UCSD-AML1 (cell line): ENCODE results near the gene GRIK2.

ENCODE experiments used
- DNase-seq: peaks from one replicate; lab custom pipeline; 2025; ENCODE audit not compliant: unreplicated experiment; lab: John Stamatoyannopoulos, UW

Gene GRIK2

DNA sequence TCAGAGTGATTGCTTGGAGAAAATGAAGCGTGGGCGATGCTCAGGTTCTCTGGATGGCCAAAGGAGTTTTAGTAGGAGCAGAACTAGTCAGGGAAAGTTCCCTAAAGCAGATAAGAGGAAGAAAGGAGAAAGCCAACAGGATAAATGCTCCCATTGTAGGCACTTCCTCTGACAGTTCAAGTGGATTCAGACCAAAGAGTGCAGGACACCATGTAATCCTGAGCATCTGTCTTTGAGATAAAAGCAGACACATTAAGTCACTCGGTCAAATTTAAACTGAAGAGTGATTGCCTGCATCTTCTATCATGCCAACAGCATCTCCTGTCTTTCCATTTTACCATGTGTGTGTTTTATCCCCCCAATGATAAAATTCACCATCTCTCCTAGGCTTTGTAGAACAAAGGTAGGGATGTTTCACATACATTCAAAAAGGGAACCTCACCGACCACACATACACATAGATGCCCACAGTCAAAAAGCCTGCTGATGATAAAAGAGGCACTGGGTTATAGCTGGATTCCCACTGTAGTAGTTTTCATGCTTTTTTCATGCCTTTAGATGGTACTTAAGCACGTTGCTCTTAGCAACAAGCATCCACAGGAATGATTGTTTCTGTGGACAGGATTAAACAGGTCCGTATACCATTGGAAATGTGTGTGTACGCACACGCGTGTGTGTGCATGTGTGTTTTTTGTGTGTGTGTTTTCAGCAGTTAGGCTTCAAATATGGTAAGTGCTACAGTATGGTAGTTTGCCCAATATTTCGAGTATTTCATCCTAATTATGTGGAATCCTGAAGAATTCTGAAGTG lies 7.0 kb downstream of the GRIK2 start:
- DNase-seq = no peak

DNA sequence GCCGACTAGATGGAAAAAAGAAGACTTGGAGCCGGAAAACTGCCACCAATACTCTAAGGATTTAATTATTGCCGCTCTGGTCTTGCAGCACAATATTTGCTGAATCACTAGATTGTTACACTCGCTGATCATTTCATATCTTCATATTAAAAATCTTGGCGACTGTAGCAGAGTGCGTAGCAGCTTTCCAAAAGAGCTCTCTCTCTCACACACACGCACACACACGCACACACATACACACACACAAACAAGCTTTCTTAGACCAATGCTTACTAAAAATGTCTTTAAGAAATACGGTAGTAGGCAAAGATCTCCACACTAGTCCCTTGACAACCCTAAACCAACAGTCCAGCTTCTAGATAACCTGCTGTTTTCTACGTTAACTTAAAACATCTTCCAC lies 7.7 kb downstream of the GRIK2 start:
- no peak for DNase-seq

DNA sequence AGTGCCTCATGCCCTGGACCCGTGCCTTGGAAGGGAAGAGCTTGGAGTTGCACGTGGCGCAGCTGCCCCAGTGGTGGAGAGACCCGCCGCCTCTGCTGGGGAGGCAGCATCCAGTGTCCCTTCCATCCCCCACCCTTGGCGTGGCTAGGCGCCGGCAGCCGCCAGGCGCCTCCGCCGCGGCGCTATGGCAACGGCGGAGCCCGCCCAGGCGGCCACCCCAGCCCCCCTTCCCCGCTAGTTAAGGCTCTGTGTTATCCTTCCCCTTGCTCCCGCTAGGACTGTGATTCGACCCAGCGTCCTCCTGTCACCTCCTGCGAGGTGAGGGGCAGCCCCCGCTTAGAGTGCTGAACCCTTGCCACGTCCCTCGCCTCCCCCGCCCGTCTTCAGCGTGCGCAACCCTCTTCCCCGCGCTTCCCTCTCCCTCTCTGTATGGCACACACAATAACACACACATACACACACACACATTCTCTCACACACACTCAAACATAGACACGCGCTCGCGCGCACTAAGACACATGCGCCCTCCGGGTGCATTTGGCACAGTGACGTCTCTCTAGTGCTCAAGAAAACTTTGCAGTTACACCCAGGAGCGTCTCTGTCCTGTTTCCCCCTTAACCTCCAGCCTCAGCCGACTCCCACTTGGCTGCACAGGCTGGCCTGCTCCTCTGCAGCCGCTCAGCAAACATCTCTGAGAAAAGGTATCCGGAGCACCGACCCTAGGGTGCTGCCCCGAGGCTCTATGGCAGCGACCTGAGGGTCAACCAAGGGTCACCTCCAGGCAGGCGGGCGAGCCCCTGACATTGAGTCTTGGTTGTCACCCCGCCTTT lies 8.5 kb downstream of the GRIK2 start:
- DNase-seq = no peak

- no peak for DNase-seq
Measured at GRCh38 chr6:101402622-101403031, 9.1 kb downstream of the GRIK2 start.

DNA sequence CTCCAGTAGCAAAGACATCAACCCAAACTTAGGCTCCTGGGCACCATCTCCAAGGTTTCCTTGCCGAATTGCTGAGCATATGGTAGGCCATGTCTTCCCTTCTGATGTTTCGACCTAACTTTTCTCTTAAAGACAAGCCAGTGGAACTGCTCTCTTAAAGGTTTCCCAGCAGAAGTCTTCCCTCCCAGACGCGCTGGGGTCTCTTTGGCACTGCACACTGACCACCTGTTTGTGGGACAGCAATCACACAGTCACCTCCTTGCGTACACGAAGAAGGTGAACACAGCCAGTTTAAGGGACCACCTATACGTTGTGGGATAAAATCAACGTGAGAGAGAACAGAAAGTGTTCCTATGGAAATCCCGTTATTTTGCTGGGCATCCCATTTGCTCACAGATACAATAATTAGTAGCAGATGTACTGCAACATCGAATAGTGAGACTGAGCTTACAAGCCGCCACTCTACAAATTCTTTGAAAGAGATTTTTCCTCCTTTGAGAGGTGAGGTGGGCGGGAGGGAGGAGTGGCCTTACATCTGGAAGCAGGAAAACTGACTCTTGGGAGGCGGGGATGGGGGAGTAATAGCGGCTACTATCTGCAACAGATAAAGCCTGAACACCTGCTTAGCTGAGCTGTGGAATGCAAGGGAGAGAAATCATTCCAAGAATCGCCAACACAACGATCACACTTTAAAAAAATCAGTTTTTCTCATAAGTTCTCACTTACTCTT lies 9.9 kb downstream of the GRIK2 start:
- DNase-seq = no peak

DNA sequence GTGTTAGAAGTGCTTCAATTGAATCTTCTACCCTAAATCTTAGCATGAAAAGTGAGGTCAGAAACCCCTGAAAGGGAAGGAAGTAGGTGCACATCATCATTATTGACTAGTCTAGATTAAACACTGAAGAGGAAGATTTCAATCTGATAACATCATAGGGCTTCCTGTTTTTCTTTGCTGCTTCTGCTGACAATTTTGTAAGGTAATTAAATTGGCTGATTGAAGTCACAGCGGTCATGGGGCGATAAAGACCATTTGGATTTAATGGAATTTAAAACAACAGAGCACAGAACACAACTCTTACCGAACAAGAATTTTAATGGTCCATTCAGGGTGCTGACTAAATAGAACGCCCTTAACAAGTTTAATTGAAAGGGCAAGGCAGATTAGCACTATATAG lies 11.3 kb downstream of the GRIK2 start:
- DNase-seq = no peak

DNA sequence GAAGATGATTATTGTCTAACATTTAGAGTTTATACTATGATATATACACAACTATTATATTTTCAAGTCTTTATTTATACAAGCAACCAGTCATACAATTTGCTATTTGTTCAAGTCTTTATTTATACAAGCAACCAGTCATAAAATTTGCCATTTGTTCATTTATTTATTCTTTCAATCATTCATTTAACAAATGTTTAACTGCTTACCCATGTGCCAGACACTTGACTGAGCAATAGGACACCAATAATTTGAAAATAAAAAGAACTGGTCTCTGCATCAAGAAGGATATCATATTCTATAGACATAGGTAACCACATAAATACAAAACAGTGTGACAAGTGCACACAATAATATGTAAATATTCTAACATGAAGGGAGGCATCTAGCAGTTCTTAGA lies 20.3 kb downstream of the GRIK2 start:
- no peak for DNase-seq

DNA sequence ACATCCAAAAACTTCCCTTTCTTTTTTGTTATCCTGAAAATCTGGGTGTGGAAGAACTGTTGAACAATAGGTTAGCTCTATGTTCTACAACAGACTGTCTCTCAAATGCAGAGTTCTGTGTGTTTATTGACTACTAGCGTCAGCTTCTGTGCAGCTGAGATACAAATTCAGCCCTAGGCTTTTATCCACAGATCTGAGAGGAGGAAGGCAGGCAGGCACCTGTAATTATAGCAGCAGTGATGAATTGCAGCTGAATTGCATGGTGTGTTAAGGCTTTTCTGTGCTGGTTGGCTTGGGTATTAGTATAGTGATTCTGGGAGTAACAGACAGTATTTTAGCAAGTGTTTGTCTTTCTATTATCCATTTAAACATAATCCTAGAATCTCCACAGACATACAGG lies 24.4 kb downstream of the GRIK2 start:
- DNase-seq = no peak

DNA sequence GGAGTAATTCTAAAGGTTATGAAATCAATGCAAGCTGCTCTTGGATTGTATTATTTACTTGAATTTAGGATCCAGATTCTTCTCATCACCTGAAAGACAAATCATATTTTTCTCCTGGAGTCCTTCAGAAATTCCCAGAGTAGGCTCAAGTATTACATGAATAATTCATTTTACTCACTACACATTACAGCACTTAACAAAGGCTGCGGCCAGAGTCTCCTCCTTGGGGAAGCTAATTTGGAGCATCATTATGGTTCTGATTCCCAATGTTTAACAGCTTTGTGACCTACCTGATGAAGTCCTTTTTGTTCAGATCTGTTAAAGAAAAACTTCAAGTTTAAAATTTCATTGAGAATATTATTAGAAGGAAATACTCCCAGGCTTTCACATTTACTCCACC lies 28.7 kb downstream of the GRIK2 start:
- DNase-seq = no peak

GRCh38 chr6:101422811-101423210 lies 29.3 kb downstream of the GRIK2 start:
- DNase-seq = no peak

DNA sequence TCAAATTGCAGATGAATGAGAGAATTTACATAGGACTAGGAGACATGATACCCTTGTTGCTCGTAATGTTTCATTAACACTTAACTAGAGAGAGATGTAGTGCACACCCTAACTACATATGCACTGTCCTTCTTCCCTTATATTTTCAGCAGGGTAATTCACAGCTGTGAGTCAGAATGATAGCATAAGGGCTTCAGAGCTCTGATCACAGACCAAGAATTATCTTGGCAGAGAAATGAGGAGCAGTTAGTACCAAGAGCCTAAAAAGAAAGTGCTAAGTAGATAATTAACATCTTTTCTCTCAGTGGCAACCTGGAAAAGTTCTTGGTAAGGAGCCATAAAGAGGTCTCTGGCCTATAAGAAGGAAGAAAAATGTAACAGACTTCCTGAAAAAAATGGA lies 35.8 kb downstream of the GRIK2 start:
- DNase-seq = no peak

GRCh38 chr6:101429845-101430244 lies 36.3 kb downstream of the GRIK2 start:
- DNase-seq = no peak

DNA sequence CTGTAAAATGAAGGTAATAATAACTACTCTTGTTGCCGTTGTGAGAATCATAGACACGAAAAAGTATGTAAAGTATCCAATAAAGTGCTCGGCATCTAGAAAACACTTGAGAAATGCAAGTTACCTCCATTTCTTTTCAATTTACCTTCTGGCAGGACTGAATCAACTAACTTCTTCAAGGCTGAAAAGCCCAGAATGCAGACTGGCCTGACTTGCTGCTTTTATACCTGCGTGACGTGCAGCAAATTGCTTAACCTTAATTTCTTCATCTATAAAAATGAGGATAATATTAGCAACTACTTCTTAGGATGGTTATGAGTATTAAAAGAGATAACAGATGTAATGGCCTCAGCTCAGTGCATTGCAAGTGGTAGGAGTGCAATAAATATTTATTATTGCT lies 39.6 kb downstream of the GRIK2 start:
- no peak for DNase-seq

- DNase-seq = no peak
Measured at GRCh38 chr6:101434601-101435000, 41.1 kb downstream of the GRIK2 start.

GRCh38 chr6:101435038-101435437 lies 41.5 kb downstream of the GRIK2 start:
- DNase-seq = no peak

DNA sequence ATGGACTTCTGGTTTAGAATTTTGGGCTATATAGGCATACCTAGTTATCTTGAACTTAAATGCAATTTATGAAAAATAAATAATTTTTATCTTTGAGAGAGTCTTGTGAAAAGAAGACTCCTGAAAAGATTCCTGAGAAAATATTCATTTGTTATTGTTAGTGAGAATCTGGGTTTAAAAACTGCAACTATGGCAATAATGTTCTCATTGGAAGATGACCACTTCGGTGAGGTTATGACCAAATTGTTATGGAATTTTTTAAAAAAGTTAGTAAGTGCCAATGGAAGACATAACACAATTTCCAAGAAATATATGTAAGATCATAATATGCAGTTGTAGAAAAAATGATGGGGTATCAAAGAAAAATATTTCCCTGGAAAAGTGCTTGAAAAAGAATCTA lies 46.3 kb downstream of the GRIK2 start:
- no peak for DNase-seq

DNA sequence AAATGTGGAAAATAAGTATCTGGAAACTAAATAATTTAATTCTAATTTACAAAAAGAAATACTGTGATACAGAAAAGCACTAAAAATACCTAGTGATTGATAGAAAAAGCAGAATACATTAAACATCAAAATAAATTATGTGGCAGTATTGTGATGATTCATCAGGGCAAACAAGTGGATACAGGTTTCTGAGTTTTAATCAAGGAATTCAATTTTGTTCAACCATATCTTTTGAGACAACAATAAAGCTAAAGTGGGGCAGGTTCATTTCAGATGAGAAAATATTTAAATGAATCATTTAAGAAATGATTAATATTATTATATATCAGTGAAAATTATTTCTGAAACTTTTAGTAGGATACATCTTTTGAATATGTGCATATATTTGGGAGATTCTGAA lies 49.8 kb downstream of the GRIK2 start:
- no peak for DNase-seq

GRCh38 chr6:101444717-101445116 lies 51.2 kb downstream of the GRIK2 start:
- DNase-seq = no peak

DNA sequence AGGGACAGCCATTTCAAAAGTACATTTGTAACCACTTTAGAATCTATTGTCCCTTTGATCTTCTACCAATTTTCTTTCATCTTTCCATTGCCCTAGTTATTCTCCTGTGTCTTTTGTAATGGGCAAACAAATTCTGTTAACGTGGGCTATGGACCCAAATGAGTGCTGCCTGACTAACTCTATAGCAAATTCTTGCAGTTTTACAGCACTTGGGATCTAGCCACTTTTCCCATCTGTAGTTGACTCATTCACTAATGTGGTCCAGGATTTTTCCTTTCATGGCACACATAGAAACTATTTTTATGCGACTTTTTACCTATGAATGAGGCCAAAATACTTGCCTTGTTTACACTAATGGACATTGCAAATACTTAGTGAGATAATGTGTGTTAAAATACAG lies 52.0 kb downstream of the GRIK2 start:
- DNase-seq = no peak

DNA sequence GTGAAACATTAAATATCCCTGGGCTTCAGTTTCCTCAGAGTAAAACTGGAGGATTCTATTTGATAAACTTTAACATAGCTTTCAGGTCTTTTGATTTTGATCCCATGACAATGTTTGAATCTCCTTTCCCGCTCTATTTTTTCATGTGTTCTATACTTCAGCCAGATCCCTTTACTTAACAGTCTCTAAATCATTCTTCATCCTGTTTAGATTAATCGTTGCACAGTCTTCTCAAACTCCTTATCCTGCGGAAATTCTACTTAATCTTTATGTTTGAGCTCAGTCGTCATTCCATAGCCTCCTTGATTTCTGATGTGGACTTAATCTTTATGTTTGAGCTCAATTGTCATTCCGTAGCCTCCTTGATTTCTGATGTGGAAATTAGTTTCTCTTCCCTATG lies 57.4 kb downstream of the GRIK2 start:
- no peak for DNase-seq

- DNase-seq = no peak
Measured at GRCh38 chr6:101451981-101452380, 58.5 kb downstream of the GRIK2 start.

DNA sequence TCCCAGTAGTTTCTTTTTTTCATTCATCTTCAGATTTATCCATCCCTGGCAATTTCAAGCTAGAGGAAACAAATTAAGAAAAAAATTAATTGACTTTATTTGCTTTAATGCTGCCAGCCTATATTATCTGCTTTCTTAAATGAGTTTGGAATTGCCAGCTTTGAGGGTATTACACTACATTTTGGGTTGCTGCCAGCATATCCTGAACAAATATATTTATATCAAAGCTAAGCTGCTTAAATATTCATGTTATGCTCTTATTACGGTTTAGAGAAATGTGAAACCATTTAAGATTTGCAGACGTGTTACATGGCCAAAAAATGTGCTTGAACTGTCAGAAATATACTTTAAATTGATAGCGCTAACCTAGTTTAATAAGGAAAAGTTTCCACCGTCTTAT lies 59.7 kb downstream of the GRIK2 start:
- no peak for DNase-seq
